Head of caudate nucleus (tissue), 42 donors: ENCODE results near the gene RDH16.
"Not testable (repeated sequence)": the region's sequence is repeated elsewhere in the genome, so short reads cannot be mapped to it uniquely, and the experiment has no call there.

Experiments
- DNase-seq, 42 donors: peaks; one replicate each; pipeline versions ENCODE4 v3.0.0 to v3.0.0-alpha.2; 2020 to 2021; ENCODE audit warnings: mixed read lengths in 7 of 42
- intact Hi-C: fragments of 100-400 bp; cut with DNase I; formaldehyde crosslinking; loops from one replicate; pipeline ENCODE4 v1.15.0; 2022

The RDH16 gene

DNA sequence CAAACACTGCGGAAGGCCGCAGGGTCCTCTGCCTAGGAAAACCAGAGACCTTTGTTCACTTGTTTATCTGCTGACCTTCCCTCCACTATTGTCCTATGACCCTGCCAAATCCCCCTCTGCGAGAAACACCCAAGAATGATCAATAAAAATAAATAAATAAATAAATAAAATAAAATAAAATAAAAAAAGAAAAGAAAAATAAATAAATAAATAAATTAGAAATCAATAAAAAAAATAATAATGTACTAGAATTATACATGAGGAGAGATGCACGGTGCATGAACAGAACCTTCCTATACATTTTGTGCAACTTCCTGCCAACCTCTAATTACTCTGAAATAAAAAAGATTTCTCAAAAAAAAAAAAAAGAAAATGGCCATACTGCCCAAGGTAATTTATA is 7.7 kb upstream of the RDH16 start:
- DNase-seq, intact Hi-C loops: not testable (repeated sequence)

DNA sequence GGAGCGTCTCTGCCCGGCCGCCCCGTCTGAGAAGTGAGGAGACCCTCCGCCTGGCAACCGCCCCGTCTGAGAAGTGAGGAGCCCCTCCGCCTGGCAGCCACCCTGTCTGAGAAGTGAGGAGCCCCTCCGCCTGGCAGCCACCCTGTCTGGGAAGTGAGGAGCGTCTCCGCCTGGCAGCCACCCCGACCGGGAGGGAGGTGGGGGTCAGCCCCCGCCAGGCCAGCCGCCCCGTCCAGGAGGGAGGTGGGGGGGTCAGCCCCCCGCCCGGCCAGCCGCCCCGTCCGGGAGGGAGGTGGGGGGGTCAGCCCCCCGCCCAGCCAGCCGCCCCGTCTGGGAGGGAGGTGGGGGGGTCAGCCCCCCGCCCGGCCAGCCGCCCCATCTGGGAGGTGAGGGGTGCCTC is 6.1 kb upstream of the RDH16 start:
- not testable (repeated sequence) for DNase-seq

DNA sequence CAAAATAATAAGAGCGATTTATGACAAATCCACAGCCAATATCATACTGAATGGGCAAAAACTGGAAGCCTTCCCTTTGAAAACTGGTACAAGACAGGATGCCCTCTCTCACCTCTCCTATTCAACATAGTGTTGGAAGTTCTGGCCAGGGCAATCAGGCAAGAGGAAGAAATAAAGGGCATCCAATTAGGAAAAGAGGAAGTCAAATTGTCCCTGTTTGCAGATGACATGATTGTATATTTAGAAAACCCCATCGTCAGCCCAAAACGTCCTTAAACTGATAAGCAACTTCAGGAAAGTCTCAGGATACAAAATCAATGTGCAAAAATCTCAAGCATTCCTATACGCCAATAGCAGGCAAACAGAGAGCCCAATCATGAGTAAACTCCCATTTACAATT is 4.8 kb upstream of the RDH16 start:
- DNase-seq, intact Hi-C loops: not testable (repeated sequence)

More for the DNA sequence above, 6.1 kb upstream of the RDH16 start:
- intact Hi-C loops, result not testable (repeated sequence)

DNA sequence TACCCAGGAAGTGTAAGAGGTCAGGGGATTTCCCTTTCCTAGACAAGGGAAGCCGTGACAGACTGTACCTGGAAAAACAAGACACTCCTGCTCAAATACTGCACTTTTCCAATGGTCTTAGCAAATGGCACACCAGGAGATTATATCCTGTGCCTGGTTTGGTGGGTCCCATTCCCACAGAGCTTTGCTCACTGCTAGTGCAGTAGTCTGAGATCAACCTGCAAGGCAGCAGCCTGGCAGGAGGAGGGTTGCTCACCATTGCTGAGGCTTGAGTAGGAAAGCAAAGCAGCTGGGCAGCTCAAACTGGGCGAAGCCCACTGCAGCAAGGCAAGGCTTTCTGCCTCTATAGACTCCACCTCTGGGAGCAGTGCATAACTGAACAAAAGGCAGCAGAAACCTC is 1.0 kb upstream of the RDH16 start:
- intact Hi-C loops, result no loop called here
- DNase-seq, result peak in 1 of 42 donors; percentile 4

DNA sequence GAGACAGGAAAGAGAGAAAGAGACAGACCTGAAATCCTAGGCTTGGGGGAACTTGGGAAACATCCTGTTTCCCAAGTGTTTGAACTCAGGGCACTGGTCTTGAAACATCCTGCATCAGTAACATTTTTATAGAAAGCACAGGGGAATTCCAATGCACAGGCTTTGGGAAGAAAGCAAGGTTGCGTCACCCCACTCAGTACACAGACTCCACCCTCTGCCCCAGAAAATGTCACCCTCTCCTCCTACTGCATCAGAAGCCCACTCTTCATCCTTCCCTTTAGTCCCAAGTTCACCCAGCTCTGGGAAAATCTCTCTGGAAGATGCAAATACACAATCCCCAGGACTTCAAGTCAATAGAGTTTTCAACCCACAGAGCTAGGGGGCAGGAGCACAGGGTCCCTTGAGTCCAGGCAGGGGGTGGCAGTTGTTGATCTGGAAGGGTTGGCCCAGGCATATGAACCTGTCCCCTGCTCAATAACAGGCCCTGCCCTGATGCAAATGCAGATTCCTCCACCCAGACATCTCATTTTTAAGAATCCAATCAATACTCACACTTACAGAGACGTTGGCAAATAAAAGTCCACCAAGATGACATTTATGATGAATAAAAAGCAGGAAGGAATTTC is 1.7 kb downstream of the RDH16 start:
- intact Hi-C loops, result no loop called here
- peak in 1 of 42 donors; percentile 17 for DNase-seq

DNA sequence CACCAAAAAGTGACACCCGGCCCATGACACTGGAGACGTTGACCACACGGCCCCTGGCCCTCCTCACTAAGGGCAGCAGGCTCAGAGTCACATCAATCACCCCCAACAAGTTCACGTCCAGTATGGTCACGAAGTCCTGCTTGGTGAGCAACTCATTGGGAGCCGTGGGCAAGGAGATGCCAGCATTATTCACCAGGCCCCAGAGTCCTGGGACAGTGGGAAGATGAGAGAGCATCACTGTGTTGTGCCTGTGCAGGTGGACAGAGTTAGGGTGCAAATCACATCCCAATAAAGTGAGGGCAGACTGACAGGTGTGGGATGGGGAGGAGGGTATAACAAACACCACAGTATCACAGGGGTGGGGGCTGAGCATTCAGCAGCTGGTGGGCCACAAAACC is 2.5 kb downstream of the RDH16 start:
- intact Hi-C loops, result no loop called here
- DNase-seq, result peak in 1 of 42 donors; percentile 16

DNA sequence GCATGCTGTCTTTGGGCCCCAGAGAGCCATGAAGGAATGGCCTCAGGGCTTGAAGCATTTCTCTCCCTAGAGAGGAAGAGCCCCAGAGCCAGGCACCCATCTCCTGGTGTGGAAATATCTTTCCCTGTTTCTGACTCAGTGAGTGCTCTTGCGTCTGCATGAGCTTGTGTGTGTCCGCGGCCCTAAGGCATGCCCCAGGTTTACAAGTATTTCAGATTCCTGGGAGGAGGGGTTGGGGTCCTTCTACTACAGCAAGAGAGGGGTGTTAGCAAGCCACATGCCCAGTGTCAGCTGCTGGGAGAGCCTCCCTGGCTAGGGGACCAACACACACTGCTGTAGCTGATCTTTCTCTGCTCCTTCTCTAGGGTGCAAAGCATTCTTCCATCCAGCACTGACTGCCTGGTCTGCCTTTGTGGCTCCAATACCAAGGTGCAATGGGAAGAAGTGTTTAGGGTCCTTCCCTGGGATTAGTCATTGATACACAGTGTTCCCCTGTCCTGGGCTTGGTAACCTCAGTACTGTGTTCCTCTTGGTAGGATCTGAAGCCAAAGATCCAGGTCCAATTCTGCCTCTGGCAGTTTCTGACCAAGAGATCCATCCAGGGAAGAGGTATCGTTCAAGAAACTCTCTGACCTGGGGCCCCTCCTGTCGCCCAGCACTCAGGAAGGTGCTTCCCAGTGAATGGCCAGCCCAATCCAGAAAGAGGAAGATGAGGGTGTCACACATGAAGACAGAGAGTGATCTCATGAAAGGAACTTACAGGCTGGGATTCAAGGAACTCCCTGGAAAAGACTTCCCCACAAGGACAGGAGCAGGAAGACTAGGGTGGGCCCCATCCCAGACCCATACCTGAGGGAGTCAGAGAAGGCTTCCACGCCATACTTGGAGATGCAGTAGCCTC is 3.1 kb downstream of the RDH16 start:
- DNase-seq, result peak in 1 of 42 donors; percentile 30
- intact Hi-C loops, result no loop called here

DNA sequence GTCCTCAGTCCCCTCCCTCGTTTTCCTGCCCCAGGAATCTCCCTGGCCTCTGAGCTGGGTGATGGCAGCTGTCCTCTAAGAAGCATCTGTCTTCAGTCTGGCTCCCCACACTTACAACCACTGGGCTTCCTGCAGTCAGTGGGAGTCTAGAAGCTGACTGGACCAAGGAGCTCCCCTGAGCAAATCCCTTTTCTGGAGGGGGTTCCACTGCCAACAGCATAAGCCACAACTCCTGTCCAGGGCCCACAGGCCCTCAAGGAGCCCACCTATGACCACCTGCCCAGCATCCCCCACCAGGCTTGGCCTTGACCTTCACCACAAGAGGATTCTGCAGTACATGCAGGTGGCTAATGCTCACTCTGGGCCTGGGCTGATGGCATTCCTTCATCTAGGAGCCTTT is 4.1 kb downstream of the RDH16 start:
- DNase-seq, result peak in 1 of 42 donors; percentile 24
- intact Hi-C loops, result no loop called here

DNA sequence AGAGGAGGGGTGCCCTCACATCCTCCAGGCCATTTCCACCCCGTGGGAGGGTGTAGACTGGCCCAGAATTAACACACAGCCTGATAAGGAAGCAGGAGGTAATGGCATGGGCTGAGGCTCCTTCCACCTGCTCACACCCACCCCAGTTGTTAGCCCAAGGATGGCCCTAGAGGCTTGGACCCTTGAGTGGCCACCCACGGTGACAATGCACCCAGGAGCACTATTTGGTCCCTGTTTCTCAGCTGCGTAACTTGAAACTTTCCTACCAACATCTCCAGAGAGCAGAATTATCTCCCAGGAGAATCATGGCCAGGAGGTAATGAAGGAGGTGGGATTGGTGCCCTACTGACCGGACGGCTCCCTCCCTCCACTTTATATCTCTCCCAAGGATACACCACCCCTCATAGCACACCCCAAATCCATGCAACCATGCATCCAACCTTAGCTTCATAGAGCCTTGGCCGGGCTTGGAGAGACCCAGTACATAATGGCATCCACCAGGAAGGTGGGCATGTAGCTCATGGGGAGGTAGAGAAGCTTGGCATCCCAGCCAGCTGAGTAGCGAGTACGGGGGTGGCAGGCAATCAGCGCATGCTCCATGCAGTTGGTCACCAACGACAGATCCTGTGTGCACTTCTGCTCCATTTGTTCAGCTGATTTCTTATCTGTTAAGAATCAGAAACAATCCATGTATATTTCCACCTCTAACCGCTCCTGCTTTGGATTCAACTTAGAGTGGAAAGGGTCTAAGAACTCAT is 5.6 kb downstream of the RDH16 start:
- DNase-seq, result peak in 1 of 42 donors; percentile 17
- intact Hi-C loops, result no loop called here

DNA sequence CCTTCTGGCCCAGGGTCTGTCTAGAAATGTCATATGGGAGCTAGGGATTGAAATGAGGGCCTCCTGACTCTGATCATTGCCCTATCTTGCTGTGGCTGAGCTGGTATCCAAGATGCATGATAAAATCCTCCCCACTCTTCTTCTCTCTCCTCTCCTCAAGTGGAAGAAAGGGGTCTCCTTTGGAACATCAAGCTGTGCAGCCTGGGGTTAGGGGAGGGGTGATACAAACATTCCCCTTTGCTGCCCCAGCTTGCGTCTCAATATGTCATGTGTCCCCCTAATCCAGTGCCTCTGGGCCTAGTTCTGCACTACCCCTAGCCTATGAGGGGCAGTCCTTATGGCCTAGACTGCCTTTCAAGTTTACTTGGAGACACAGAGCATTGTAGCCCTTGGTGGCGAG is 8.5 kb downstream of the RDH16 start:
- peak in 1 of 42 donors; percentile 8 for DNase-seq

DNA sequence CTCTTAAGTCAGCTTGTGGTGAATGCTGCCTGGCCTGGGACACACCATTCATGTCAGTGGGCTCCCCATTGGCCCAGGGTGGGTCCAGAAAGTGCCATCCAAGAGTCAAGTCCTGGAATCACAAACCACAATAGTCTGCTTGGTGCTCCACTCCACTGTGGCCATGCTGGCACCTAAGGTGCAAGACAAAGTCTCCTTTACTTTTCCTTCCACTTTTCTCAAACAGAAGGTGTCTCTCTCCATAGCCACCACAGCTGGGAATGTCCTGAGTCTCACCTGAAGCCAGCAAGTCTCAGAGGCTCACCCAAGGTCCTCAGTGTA is 9.0 kb downstream of the RDH16 start:
- intact Hi-C loops, result no loop called here
- peak in 1 of 42 donors; percentile 27 for DNase-seq

More for the DNA sequence above, 8.5 kb downstream of the RDH16 start:
- intact Hi-C loops, result no loop called here

DNA sequence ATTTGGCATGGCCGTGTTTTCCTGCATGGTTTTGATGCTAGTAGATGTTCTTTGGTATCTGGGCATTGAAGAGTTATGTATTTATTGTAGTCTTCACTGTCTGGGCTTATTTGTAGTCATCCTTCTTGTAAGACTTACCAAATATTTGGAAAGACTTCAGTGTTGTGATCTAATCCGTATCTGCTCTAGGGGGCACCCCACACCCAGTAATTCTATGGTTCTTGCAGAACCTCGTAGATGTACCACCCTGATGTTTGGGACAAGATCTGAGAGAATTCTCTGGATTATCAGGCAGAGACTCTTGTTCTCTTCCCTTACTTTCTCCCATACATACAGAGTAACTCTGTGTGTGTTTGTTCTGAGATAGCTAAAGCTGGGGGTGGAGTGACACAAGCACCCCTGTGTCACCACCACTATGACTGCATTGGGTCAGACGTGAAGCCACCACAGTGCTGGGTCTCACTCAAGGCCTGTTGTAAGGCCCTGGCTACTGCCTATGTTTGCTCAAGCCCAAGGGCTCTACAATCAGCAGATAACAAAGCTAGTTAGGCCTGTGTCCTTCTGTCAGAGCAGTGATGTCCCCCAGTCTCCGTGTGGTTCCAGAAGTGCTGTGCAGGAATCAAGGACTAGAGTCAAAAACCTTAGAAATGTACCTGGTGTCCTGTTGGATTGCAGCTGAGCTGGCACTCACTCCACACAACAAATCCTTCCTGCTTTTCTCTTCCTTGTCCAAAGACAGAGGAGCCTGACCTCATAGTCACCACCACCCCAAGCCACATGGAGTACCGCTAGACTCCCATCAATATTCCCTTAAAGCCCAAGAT is 9.6 kb downstream of the RDH16 start:
- DNase-seq, result peak in 1 of 42 donors; percentile 12
- intact Hi-C loops, result no loop called here

DNA sequence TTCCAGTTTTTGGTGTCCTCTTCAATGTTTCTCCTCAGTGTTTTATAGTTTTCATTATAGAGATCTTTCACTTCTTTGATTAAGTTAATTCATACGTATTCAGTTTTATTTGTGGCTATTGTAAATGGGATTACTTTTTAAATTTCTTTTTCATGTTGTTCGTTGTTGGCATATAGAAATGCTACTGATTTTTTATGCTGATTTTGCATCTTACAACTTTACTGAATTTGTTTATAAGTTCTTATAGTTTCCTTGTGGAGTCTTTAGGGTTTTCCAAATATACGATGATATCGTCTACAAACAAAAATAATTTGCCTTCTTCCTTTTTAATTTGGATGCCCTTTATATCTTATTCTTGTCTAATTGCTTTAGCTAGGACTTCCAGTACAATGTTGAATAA is 13.5 kb downstream of the RDH16 start:
- intact Hi-C loops, result no loop called here
- no peak for DNase-seq

DNA sequence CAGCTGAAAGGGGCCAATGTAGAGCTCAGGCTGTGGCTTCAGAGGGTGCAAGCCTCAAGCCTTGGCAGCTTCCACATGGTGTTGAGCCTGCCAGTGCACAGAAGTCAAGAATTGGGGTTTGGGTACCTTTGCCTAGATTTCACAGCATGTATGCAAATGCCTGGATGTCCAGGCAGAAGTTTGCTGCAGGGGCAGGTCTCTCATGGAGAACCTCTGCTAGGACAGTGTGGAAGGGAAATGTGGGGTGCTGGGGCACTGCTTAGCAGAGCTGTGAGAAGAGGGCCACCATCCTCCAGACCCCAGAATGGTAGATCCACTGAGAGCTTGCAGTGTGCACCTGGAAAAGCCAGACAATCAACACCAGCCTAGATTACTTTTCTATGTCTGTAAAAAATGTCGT is 14.0 kb downstream of the RDH16 start:
- intact Hi-C loops, result not testable (repeated sequence)
- peak in 1 of 42 donors; percentile 22 for DNase-seq

DNA sequence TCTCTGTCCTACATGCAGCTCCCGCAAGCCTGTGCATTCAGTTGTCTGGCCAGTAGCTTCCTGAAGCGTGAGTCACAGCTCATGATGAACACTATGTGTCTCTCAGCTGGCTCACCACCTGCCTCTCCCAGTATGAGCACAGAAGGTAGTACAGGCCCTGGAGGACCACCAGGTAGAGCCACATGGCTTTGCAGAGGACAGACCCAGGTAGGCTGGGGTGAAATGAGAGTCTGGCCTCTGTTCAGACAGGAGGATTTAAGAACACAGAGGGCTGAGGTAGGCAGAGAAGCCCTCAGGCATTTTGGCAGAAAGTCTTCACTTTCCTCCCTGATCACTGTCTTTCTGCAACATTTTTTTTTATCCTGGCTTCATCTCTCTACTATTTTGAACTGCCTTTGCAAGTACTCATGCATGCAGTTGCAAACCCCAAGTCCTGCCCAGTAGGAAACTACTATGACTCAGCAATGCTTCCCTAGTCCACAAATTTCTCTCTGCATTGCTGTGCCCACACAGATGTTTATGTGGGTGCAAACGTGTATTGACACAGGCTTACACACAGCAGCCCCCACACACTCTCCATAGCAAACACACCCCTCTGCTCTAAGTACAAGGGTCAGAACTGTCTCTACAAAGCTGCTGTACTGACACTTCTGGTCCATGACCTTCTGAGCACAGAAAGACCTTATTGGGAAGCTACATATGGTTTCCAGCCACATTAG is 15.9 kb downstream of the RDH16 start:
- intact Hi-C loops, result no loop called here
- DNase-seq, result peak in 1 of 42 donors; percentile 24

DNA sequence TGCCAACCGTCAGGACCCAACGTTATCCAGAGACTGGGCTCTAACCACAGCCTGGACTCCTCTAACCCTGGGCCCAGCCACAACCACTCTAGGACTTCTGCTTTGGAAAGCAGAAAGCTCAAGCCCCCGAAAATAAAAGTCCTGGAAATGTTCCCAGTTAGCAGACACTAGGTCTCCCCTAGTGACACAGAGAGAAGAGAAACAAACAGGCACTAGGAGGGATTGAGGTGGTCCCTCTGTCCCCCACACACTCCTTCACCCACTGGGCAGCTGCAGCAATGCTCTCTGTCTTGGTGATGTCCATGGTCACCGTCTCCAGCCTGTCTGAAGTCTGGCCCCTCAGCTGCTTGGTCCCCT is 16.5 kb downstream of the RDH16 start:
- DNase-seq, intact Hi-C loops: not testable (repeated sequence)

DNA sequence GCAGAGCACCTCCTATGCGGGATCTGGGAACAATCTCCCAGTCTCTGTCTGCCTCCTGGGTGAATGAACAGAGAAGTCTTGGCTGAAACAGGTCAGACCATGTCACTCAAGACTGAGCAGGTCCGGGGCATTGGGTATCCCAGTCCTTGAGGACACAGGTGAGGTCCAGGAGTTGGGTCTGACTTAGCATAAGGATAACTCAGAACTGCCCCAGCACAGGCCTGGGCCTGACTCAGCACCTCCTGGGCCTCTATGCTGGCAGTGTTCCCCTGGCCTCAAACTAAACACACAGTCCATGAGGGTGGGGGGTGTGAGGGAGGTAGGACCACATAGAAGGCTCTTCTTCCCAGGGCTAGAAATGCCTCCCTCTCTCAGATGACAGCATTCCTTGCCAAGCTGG is 21.7 kb downstream of the RDH16 start:
- no peak for DNase-seq
- intact Hi-C loops, result no loop called here

DNA sequence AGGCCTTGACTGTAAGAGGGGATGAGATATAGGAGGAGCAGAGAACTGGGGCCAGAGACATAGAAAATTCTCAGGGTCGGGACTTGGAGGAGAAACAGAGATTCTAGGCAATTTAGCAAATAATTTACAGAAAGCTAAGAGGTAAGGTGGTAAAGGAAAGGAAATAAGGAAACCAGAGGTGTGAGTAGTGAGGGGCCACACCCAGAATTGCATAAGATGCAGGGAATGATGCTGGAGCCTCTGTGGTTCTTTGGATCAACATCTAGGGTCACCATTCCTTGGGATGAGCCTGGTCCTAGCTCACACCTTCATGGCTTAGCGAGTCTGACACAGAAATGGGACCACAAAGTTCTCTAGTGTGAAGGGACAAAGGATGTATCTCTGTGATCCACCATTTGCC is 22.3 kb downstream of the RDH16 start:
- intact Hi-C loops, result no loop called here

More for the DNA sequence above, 22.3 kb downstream of the RDH16 start:
- DNase-seq, result no peak
